WTC11 (cell line): ENCODE measurements around the gene ARTN. TPM values are rescaled to one million over a fixed set of nuclear protein-coding genes. Genes with fewer than 3 reads are reported as not detected.

Source experiments
- ATAC-seq: fragments of 200-7000 bp; cut with Tn5 transposase; 2 replicates; pipeline ENCODE4 v1.10.0; 2021; ENCODE audit warnings: mild to moderate bottlenecking, moderate library complexity
- CTCF ChIA-PET: fragments of 300-600 bp; sonication (Branson Sonifier 250); formaldehyde crosslinking; loops from one replicate; lab custom pipeline; 2021; ENCODE audit warnings: antibody characterized with exemption; lab: Charles Lee
- POLR2A ChIA-PET: fragments of 350-600 bp; sonication (Branson Sonifier 250); formaldehyde crosslinking; loops from one replicate; lab custom pipeline; 2021; ENCODE audit warnings: antibody characterized with exemption; lab: Charles Lee
- DNase-seq: peaks from one replicate; pipeline ENCODE4 v3.0.0; 2021; ENCODE audit warnings: low spot score
- H3K27ac Mint-ChIP-seq: 2 replicates; pipeline ENCODE4 v1.8.0; 2021; ENCODE audit warnings: mixed read lengths
- H3K27me3 Mint-ChIP-seq: 2 replicates; pipeline ENCODE4 v1.8.0; 2021; ENCODE audit warnings: low read depth, mild to moderate bottlenecking, moderate library complexity, mixed read lengths
- H3K36me3 Mint-ChIP-seq: 2 replicates; pipeline ENCODE4 v1.8.0; 2021; ENCODE audit warnings: mixed read lengths
- H3K4me1 Mint-ChIP-seq: 2 replicates; pipeline ENCODE4 v1.8.0; 2022; ENCODE audit warnings: mixed read lengths
- H3K4me3 Mint-ChIP-seq: 2 replicates; pipeline ENCODE4 v1.8.0; 2021; ENCODE audit warnings: mild to moderate bottlenecking, moderate library complexity, mixed read lengths
- H3K9me3 Mint-ChIP-seq: 2 replicates; pipeline ENCODE4 v1.8.0; 2021; ENCODE audit warnings: mixed read lengths
- ATF6 ChIP-seq: sonication (generic); formaldehyde crosslinking; IDR thresholded peaks from 2 replicates; pipeline ENCODE4 v1.8.1; 2023; ENCODE audit warnings: mild to moderate bottlenecking, missing genetic modification reagents
- CBFB ChIP-seq: sonication (generic); formaldehyde crosslinking; IDR thresholded peaks from 2 replicates; pipeline ENCODE4 v1.8.1; 2022; ENCODE audit warnings: mild to moderate bottlenecking, low read depth, missing genetic modification reagents
- E2F4 ChIP-seq: sonication (generic); formaldehyde crosslinking; IDR thresholded peaks from 2 replicates; pipeline ENCODE4 v1.8.1; 2022; ENCODE audit warnings: low read depth, mild to moderate bottlenecking, moderate library complexity, missing genetic modification reagents, borderline replicate concordance
- ELF4 ChIP-seq: sonication (generic); formaldehyde crosslinking; IDR thresholded peaks from 2 replicates; pipeline ENCODE4 v1.8.1; 2022; ENCODE audit warnings: low read depth, mild to moderate bottlenecking, moderate library complexity, missing genetic modification reagents
- EMX1 ChIP-seq: fragments of 250-450 bp; sonication (Bioruptor Pico); IDR thresholded peaks from 2 replicates; pipeline ENCODE4 v1.8.0; 2021; ENCODE audit warnings: mild to moderate bottlenecking
- ERG ChIP-seq: fragments of 250-450 bp; sonication (Bioruptor Pico); IDR thresholded peaks from 2 replicates; pipeline ENCODE4 v1.8.0; 2021; ENCODE audit warnings: mild to moderate bottlenecking
- FOXJ3 ChIP-seq: sonication (generic); formaldehyde crosslinking; IDR thresholded peaks from 2 replicates; pipeline ENCODE4 v1.9.0; 2021; ENCODE audit warnings: missing genetic modification reagents, mild to moderate bottlenecking, borderline replicate concordance
- FOXK1 ChIP-seq: sonication (generic); formaldehyde crosslinking; IDR thresholded peaks from 2 replicates; pipeline ENCODE4 v1.8.0; 2022; ENCODE audit warnings: mild to moderate bottlenecking, moderate library complexity, missing genetic modification reagents
- FOXP1 ChIP-seq: sonication (generic); formaldehyde crosslinking; IDR thresholded peaks from 2 replicates; pipeline ENCODE4 v1.8.0; 2022; ENCODE audit warnings: missing genetic modification reagents, mild to moderate bottlenecking, moderate library complexity, borderline replicate concordance
- IRF2 ChIP-seq: sonication (generic); formaldehyde crosslinking; IDR thresholded peaks from 2 replicates; pipeline ENCODE4 v1.8.0; 2022; ENCODE audit warnings: low read depth, missing genetic modification reagents, borderline replicate concordance
- NFE2L1 ChIP-seq: sonication (generic); formaldehyde crosslinking; IDR thresholded peaks from 2 replicates; pipeline ENCODE4 v1.8.1; 2023; ENCODE audit warnings: missing genetic modification reagents
- NR1H2 ChIP-seq: sonication (generic); formaldehyde crosslinking; IDR thresholded peaks from 2 replicates; pipeline ENCODE4 v1.9.0; 2021; ENCODE audit warnings: mild to moderate bottlenecking, moderate library complexity, missing genetic modification reagents
- PRRX2 ChIP-seq: fragments of 250-450 bp; sonication (Bioruptor Pico); IDR thresholded peaks from 2 replicates; pipeline ENCODE4 v1.8.0; 2021; ENCODE audit warnings: mild to moderate bottlenecking
- RELA ChIP-seq: sonication (generic); formaldehyde crosslinking; IDR thresholded peaks from 2 replicates; pipeline ENCODE4 v1.8.1; 2022; ENCODE audit warnings: missing genetic modification reagents, mild to moderate bottlenecking, borderline replicate concordance
- SMAD3 ChIP-seq: sonication (generic); formaldehyde crosslinking; IDR thresholded peaks from 2 replicates; pipeline ENCODE4 v1.8.0; 2022; ENCODE audit warnings: missing genetic modification reagents, mild to moderate bottlenecking, borderline replicate concordance
- SOX15 ChIP-seq: fragments of 250-450 bp; sonication (Bioruptor Pico); IDR thresholded peaks from 2 replicates; pipeline ENCODE4 v1.9.0; 2021; ENCODE audit warnings: mild to moderate bottlenecking
- ZBTB21 ChIP-seq: sonication (generic); formaldehyde crosslinking; IDR thresholded peaks from 2 replicates; pipeline ENCODE4 v1.8.1; 2023; ENCODE audit warnings: mild to moderate bottlenecking, missing genetic modification reagents, borderline replicate concordance
- ZNF232 ChIP-seq: sonication (generic); formaldehyde crosslinking; IDR thresholded peaks from 2 replicates; pipeline ENCODE4 v1.8.0; 2022; ENCODE audit warnings: mild to moderate bottlenecking, missing genetic modification reagents
- ZNF396 ChIP-seq: fragments of 250-450 bp; sonication (Bioruptor Pico); IDR thresholded peaks from 2 replicates; pipeline ENCODE4 v1.8.0; 2021; ENCODE audit warnings: mild to moderate bottlenecking, moderate library complexity, borderline replicate concordance
- ZNF425 ChIP-seq: fragments of 250-450 bp; sonication (Bioruptor Pico); conservative IDR thresholded peaks from 2 replicates; pipeline ENCODE4 v1.9.0; 2021; ENCODE audit warnings: mild to moderate bottlenecking
- ZNF532 ChIP-seq: fragments of 250-450 bp; sonication (Bioruptor Pico); IDR thresholded peaks from 2 replicates; pipeline ENCODE4 v1.9.0; 2021; ENCODE audit warnings: mild to moderate bottlenecking, borderline replicate concordance
- total RNA-seq: library from RNA; stranded (reverse); gene quantifications from 3 replicates; pipeline ENCODE4 v1.2.3, GENCODE V29; 2021

The ARTN gene
- total RNA-seq, 1 experiment from 2014 or later = 28.5 TPM

GRCh38 chr1:43979528-43980254, 46.1 kb downstream of the ARTN start (continued):
- no peak for TF ChIP-seq NR1H2 (CRISPR knock-in tag)
- no peak for TF ChIP-seq SOX15 (CRISPR knock-in tag)
- peak; percentile 34; the same call in 1 of the 2 replicates for TF ChIP-seq FOXK1 (CRISPR knock-in tag)
- no peak for TF ChIP-seq EMX1 (CRISPR knock-in tag)
- no peak for TF ChIP-seq PRRX2
- TF ChIP-seq ZNF425 (CRISPR knock-in tag) = no peak
- no peak for TF ChIP-seq ZNF396 (CRISPR knock-in tag)
- TF ChIP-seq FOXJ3 (CRISPR knock-in tag) = no peak
- peak; percentile 59; the same call in 1 of the 2 replicates for TF ChIP-seq SMAD3

- no peak for DNase-seq
- no peak overlapping the region for H3K27ac Mint-ChIP-seq
- no peaks in the 10 kb centered on the region; the same call in 1 of the 2 replicates for H3K27me3 Mint-ChIP-seq
- ATAC-seq = no peak
- H3K36me3 Mint-ChIP-seq = peaks cover 27% of the 10 kb centered on the region
- peaks cover 31% of the 10 kb centered on the region for H3K4me1 Mint-ChIP-seq
- peak overlapping the region; percentile 84 for H3K4me3 Mint-ChIP-seq
- TF ChIP-seq ERG (CRISPR knock-in tag) (no peak), RELA (no peak), NFE2L1 (CRISPR knock-in tag) (0 out of 2 replicates have a peak, but pooled peaks have one; percentile 18), ELF4 (CRISPR knock-in tag) (no peak)
- ChIA-PET CTCF (interaction anchor here (1.1 kb wide), 1 partner anchor 12 kb away, joined by 4 read pairs; no protein-coding TSS in a partner anchor), POLR2A (interaction anchor here (0.6 kb wide), 1 partner anchor 8 kb away, joined by 3 read pairs; no protein-coding TSS in a partner anchor)
- no peaks in the 10 kb centered on the region for H3K9me3 Mint-ChIP-seq
These were observed 46.9 kb downstream of the ARTN start for GRCh38 chr1:43980255-43981134.

GRCh38 chr1:43981135-43981491, 47.5 kb downstream of the ARTN start:
- Mint-ChIP-seq H3K4me3 (no peak overlapping the region; the same call in 1 of the 2 replicates), H3K4me1 (peaks cover 27% of the 10 kb centered on the region), H3K27me3 (no peaks in the 10 kb centered on the region; the same call in 1 of the 2 replicates), H3K36me3 (peaks cover 29% of the 10 kb centered on the region), H3K27ac (no peak overlapping the region), H3K9me3 (no peaks in the 10 kb centered on the region)
- ChIA-PET CTCF (no interaction called here), POLR2A (no interaction called here)
- ATAC-seq (no peak), DNase-seq (no peak)
- TF ChIP-seq E2F4 (CRISPR knock-in tag) (no peak), RELA (no peak), ZNF232 (CRISPR knock-in tag) (no peak), ZNF532 (CRISPR knock-in tag) (no peak), PRRX2 (no peak), FOXP1 (CRISPR knock-in tag) (no peak), IRF2 (CRISPR knock-in tag) (no peak), ZBTB21 (no peak), CBFB (CRISPR knock-in tag) (no peak), ATF6 (CRISPR knock-in tag) (no peak)
